Measurements from ENCODE around the gene LTBP1. TPM values are rescaled to one million over a fixed set of nuclear protein-coding genes. Genes with fewer than 3 reads are reported as not detected.

The LTBP1 gene
- total RNA-seq, 1 experiment from 2014 or later: 10.3 TPM

DNA sequence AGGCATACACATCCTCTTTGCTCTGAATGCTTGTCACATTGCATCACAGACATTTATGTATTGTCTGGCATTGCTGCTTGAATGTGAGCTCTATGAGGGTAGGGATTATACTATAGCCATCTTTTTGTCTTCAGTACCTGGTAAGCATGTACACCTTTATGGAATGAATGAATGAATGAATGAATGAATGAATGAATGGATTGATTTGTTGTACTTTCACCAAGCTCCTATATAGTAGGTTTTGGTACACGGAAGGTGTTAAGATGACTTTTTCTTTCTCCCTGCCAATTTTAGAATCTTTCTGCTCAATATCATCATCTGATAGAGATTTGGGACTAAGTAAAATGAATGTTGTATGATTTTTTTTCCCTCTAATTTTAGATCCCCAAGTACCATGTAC lies 13.5 kb downstream of the LTBP1 start:
- intact Hi-C loops (cut with micrococcal nuclease; ENCODE audit: unreplicated experiment): no loop called here
- Histone ChIP-seq H3K27ac (no peak overlapping the region), H3K9me2 (ENCODE audit: insufficient read depth) (no peaks in the 10 kb centered on the region), H4K20me1 (ENCODE audit: insufficient read depth) (no peaks in the 10 kb centered on the region), H2AFZ (no peak overlapping the region), H3K79me2 (ENCODE audit: low read depth) (no peaks in the 10 kb centered on the region; the same call in 1 of the 2 replicates), H3K4me2 (no peak overlapping the region), H3K4me1 (replicated peaks; ENCODE audit: insufficient read depth) (no peaks in the 10 kb centered on the region), H3K36me3 (ENCODE audit: low read depth) (no peaks in the 10 kb centered on the region), H3F3A (ENCODE audit: insufficient read depth, low read depth) (no peaks in the 10 kb centered on the region), H3K9me3 (ENCODE audit: insufficient read depth, low read depth) (no peaks in the 10 kb centered on the region), H3K27me3 (ENCODE audit: insufficient read depth, low read depth) (no peaks in the 10 kb centered on the region), H3K4me3 (no peak overlapping the region)
- CTCF ChIA-PET: no interaction called here
- TF ChIP-seq, protein P1, sequence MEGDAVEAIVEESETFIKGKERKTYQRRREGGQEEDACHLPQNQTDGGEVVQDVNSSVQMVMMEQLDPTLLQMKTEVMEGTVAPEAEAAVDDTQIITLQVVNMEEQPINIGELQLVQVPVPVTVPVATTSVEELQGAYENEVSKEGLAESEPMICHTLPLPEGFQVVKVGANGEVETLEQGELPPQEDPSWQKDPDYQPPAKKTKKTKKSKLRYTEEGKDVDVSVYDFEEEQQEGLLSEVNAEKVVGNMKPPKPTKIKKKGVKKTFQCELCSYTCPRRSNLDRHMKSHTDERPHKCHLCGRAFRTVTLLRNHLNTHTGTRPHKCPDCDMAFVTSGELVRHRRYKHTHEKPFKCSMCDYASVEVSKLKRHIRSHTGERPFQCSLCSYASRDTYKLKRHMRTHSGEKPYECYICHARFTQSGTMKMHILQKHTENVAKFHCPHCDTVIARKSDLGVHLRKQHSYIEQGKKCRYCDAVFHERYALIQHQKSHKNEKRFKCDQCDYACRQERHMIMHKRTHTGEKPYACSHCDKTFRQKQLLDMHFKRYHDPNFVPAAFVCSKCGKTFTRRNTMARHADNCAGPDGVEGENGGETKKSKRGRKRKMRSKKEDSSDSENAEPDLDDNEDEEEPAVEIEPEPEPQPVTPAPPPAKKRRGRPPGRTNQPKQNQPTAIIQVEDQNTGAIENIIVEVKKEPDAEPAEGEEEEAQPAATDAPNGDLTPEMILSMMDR (conservative IDR thresholded peaks at IDR 0.05): no peak
- POLR2A ChIA-PET (ENCODE audit: unreplicated experiment): no interaction called here
- BruUV-seq (replicated peaks): no TSS peak
- DNase-seq: no peak

DNA sequence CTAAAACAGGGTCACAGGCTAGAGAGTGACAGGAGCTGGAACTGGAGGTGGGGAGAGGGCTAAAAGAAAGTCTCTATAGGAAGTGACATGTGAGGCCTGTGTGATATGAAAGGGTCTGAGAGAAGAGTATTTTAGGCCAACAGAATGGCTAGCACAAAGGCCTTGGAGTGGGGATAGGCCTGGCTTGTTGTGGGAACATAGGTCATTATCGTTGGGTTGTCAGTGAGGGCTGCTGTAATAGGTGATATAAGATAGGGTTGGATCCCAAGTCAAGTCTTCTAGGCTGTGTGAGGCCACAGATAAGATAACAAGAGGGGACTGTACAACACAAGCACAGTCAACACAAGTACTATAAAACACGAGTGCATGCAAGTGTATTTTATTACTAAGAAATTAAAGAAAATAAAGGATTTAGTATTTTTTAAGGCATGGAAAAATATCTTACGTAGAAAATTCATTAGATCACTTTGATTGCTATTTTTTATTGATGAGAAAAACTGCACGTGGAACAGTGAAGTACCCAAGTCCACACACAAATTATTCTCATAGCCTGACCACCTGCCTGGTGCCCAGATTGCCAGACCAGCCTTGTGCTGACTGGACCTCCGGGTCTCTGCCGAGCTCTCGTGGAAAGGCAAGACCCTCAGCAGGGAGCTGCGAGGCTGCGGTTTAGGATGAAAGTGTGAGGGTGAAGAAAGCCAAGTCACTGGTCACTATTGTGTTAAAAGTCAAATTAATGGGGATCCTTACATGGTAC lies 14.1 kb downstream of the LTBP1 start:
- Histone ChIP-seq H3K9me3 (ENCODE audit: insufficient read depth, low read depth) (no peaks in the 10 kb centered on the region), H3F3A (ENCODE audit: insufficient read depth, low read depth) (no peaks in the 10 kb centered on the region), H3K4me3 (no peak overlapping the region), H3K36me3 (ENCODE audit: low read depth) (no peaks in the 10 kb centered on the region), H3K27me3 (ENCODE audit: insufficient read depth, low read depth) (no peaks in the 10 kb centered on the region), H4K20me1 (ENCODE audit: insufficient read depth) (no peaks in the 10 kb centered on the region), H3K27ac (no peak overlapping the region), H3K9me2 (ENCODE audit: insufficient read depth) (no peaks in the 10 kb centered on the region), H3K4me1 (replicated peaks; ENCODE audit: insufficient read depth) (no peaks in the 10 kb centered on the region), H3K4me2 (no peak overlapping the region), H3K79me2 (ENCODE audit: low read depth) (no peaks in the 10 kb centered on the region; the same call in 1 of the 2 replicates), H2AFZ (no peak overlapping the region)
- intact Hi-C loops (cut with micrococcal nuclease; ENCODE audit: unreplicated experiment): no loop called here
- no TSS peak for BruUV-seq (replicated peaks)
- no peak for DNase-seq
- ChIA-PET POLR2A (ENCODE audit: unreplicated experiment) (no interaction called here), CTCF (no interaction called here)
- TF ChIP-seq, protein P1 (conservative IDR thresholded peaks at IDR 0.05): no peak
- TF ChIP-seq EZH2 (IDR thresholded peaks at IDR 0.05; ENCODE audit: low read depth): no peak

DNA sequence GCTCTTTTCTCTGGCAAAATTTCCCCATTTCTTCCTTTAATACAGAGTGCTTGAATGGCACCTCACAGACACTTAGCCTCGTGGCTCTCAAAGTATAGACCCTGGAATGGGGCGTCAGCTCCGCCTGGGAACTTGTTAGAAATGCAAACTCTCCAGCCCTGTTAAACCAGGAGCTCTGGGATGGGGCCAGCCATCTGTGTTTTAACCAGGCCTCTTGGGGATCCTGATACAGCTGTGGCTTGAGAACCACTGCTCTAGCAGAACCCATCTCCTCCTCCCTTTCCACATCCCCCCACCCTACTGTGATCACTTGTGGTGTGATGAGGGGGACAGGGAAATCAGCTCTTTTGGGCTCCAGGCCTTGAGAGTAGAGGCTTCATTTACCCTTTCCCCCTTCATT lies 15.9 kb downstream of the LTBP1 start:
- ChIA-PET POLR2A (ENCODE audit: unreplicated experiment) (no interaction called here), CTCF (no interaction called here)
- Histone ChIP-seq H3K9me3 (ENCODE audit: insufficient read depth, low read depth) (no peaks in the 10 kb centered on the region), H4K20me1 (ENCODE audit: insufficient read depth) (no peaks in the 10 kb centered on the region), H3K9me2 (ENCODE audit: insufficient read depth) (no peaks in the 10 kb centered on the region), H3F3A (ENCODE audit: insufficient read depth, low read depth) (no peaks in the 10 kb centered on the region), H3K4me1 (replicated peaks; ENCODE audit: insufficient read depth) (no peaks in the 10 kb centered on the region), H3K79me2 (ENCODE audit: low read depth) (no peaks in the 10 kb centered on the region; the same call in 1 of the 2 replicates), H3K27ac (no peak overlapping the region), H3K4me3 (no peak overlapping the region), H3K27me3 (ENCODE audit: insufficient read depth, low read depth) (no peaks in the 10 kb centered on the region), H3K4me2 (no peak overlapping the region), H3K36me3 (ENCODE audit: low read depth) (no peaks in the 10 kb centered on the region), H2AFZ (no peak overlapping the region)
- intact Hi-C loops (cut with micrococcal nuclease; ENCODE audit: unreplicated experiment): no loop called here
- DNase-seq: no peak
- TF ChIP-seq, protein P1 (conservative IDR thresholded peaks at IDR 0.05): no peak
- no peak for TF ChIP-seq EZH2 (IDR thresholded peaks at IDR 0.05; ENCODE audit: low read depth)
- BruUV-seq (replicated peaks): no TSS peak
